Liver (tissue), 9 donors: Measurements from ENCODE around the gene TRMT1. TPM values are rescaled to one million over a fixed set of nuclear protein-coding genes. Genes with fewer than 3 reads are reported as not detected.

Experiments
- DNase-seq: peaks from one replicate; pipeline ENCODE4 v3.0.0-alpha.2; 2017; ENCODE audit warnings: low spot score
- H3K27ac ChIP-seq, 2 donors: one replicate each; pipeline ENCODE4 v1.7.0; 2013; ENCODE audit warnings: inconsistent platforms in 2 of 2, low read length in 2 of 2, control low read depth in 1 of 2, low read depth in 1 of 2, mild to moderate bottlenecking in 1 of 2
- H3K27me3 ChIP-seq, 4 donors: one replicate each; pipeline versions ENCODE4 v1.6.1 to v1.7.0; 2013; ENCODE audit warnings: low read length in 3 of 4, inconsistent platforms in 1 of 4, mild to moderate bottlenecking in 1 of 4, moderate library complexity in 1 of 4; ENCODE audit not compliant: control insufficient read depth in 4 of 4, insufficient read depth in 4 of 4
- H3K36me3 ChIP-seq, 4 donors: one replicate each; pipeline versions ENCODE4 v1.6.1 to v1.7.0; 2013; ENCODE audit warnings: low read length in 3 of 4, mild to moderate bottlenecking in 3 of 4, low read depth in 1 of 4, moderate library complexity in 1 of 4; ENCODE audit not compliant: control insufficient read depth in 4 of 4, insufficient read depth in 3 of 4
- H3K4me1 ChIP-seq, 4 donors: one replicate each; pipeline versions ENCODE4 v1.6.1 to v1.7.0; 2013; ENCODE audit warnings: low read length in 3 of 4, mild to moderate bottlenecking in 3 of 4, moderate library complexity in 1 of 4; ENCODE audit not compliant: control insufficient read depth in 4 of 4, insufficient read depth in 4 of 4
- H3K4me3 ChIP-seq, 3 donors: one replicate each; pipeline versions ENCODE4 v1.6.1 to v1.7.0; 2013; ENCODE audit warnings: low read length in 3 of 3, control low read depth in 1 of 3, low read depth in 1 of 3, mild to moderate bottlenecking in 1 of 3
- H3K9ac ChIP-seq, 2 donors: one replicate each; pipeline ENCODE4 v1.7.0; 2013; ENCODE audit warnings: low read length in 2 of 2, mild to moderate bottlenecking in 2 of 2, moderate library complexity in 2 of 2, control low read depth in 1 of 2, low read depth in 1 of 2
- H3K9me3 ChIP-seq, 4 donors: one replicate each; pipeline versions ENCODE4 v1.6.1 to v1.7.0; 2013; ENCODE audit warnings: low read length in 3 of 4; ENCODE audit not compliant: control insufficient read depth in 4 of 4
- ATF3 ChIP-seq: IDR thresholded peaks from 2 replicates; pipeline ENCODE4 v1.6.1; 2016; ENCODE audit warnings: antibody characterized with exemption
- CTCF ChIP-seq: fragments of 150-350 bp; IDR thresholded peaks from 2 replicates; pipeline ENCODE4 v1.5.1; 2017; ENCODE audit warnings: improper control_type of control experiment, low read depth, low read length; ENCODE audit not compliant: missing input control
- EGR1 ChIP-seq, 2 donors: IDR thresholded peaks; 2 replicates each; pipeline ENCODE4 v1.6.1; 2016 to 2018; ENCODE audit warnings: antibody characterized with exemption in 2 of 2, low read depth in 2 of 2
- FOXA1 ChIP-seq: IDR thresholded peaks from 2 replicates; pipeline ENCODE4 v1.6.1; 2016; ENCODE audit warnings: antibody characterized with exemption
- FOXA2 ChIP-seq: IDR thresholded peaks from 2 replicates; pipeline ENCODE4 v1.6.1; 2016; ENCODE audit warnings: antibody characterized with exemption
- GABPA ChIP-seq, 2 donors: IDR thresholded peaks in 1 of 2; conservative IDR thresholded peaks in 1 of 2; 2 replicates each; pipeline ENCODE4 v1.6.1; 2016; ENCODE audit warnings: antibody characterized with exemption in 2 of 2, mild to moderate bottlenecking in 1 of 2, moderate library complexity in 1 of 2
- HNF4A ChIP-seq, 2 donors: conservative IDR thresholded peaks; 2 replicates each; pipeline ENCODE4 v1.6.1; 2016; ENCODE audit warnings: antibody characterized with exemption in 2 of 2, mild to moderate bottlenecking in 2 of 2
- HNF4G ChIP-seq: IDR thresholded peaks from 2 replicates; pipeline ENCODE4 v1.6.1; 2016; ENCODE audit warnings: antibody characterized with exemption
- JUND ChIP-seq, 2 donors: IDR thresholded peaks; 2 replicates each; pipeline ENCODE4 v1.6.1; 2016; ENCODE audit warnings: antibody characterized with exemption in 2 of 2
- MAX ChIP-seq: IDR thresholded peaks from 2 replicates; pipeline ENCODE4 v1.6.1; 2016; ENCODE audit warnings: antibody characterized with exemption
- NR2F2 ChIP-seq: IDR thresholded peaks from 2 replicates; pipeline ENCODE4 v1.6.1; 2016; ENCODE audit warnings: antibody characterized with exemption
- RAD21 ChIP-seq, 2 donors: IDR thresholded peaks; 2 replicates each; pipeline ENCODE4 v1.6.1; 2016; ENCODE audit warnings: antibody characterized with exemption in 2 of 2, mild to moderate bottlenecking in 2 of 2
- RXRA ChIP-seq, 2 donors: IDR thresholded peaks; 2 replicates each; pipeline ENCODE4 v1.6.1; 2017 to 2018; ENCODE audit warnings: antibody characterized with exemption in 2 of 2, mild to moderate bottlenecking in 1 of 2
- SP1 ChIP-seq: IDR thresholded peaks from 2 replicates; pipeline ENCODE4 v1.6.1; 2018; ENCODE audit warnings: antibody characterized with exemption, mild to moderate bottlenecking
- TAF1 ChIP-seq: conservative IDR thresholded peaks from 2 replicates; pipeline ENCODE4 v1.6.1; 2016; ENCODE audit warnings: antibody characterized with exemption, mild to moderate bottlenecking
- YY1 ChIP-seq: IDR thresholded peaks from 2 replicates; pipeline ENCODE4 v1.6.1; 2016; ENCODE audit warnings: antibody characterized with exemption, mild to moderate bottlenecking
- ZBTB33 ChIP-seq: IDR thresholded peaks from 2 replicates; pipeline ENCODE4 v1.6.1; 2016; ENCODE audit warnings: antibody characterized with exemption
- WGBS: extraction: QIAGEN DNeasy Blood & Tissue Kit; methylation state at CpG from one replicate; pipeline ENCODE4 v1.1.7; 2013; 5-methylcytosine and 5-hydroxymethylcytosine counted together
- polyA plus RNA-seq, 2 donors: library from polyadenylated mRNA; stranded (reverse) in 1 of 2; unstranded in 1 of 2; fragments of 200-250 nt in 1 of 2; fragments of >200 nt in 1 of 2; fragmentation: Nextera tagmentation in 1 of 2; extraction: Ambion mirVana in 1 of 2; gene quantifications; one replicate each; pipeline versions ENCODE4 v1.2.1 to v1.2.3, GENCODE V29; 2013 to 2015
- total RNA-seq, 2 donors: library from RNA; depleted of rRNA; stranded (reverse); fragments of >200 nt; gene quantifications; one replicate each; pipeline ENCODE4 v1.2.3, GENCODE V29; 2014
- TF ChIP-seq, protein P1 (sequence below): IDR thresholded peaks from 2 replicates; pipeline ENCODE4 v1.6.1; 2016; ENCODE audit warnings: antibody characterized with exemption, mild to moderate bottlenecking
- donor health status: healthy.
- donor health status: healthy.
- donor health status: healthy.
- donor health status: healthy.
- donor health status: healthy.

TRMT1 gene
- total and polyA plus RNA-seq, 4 donors, result 8.3 to 15.6 (median 11.7) TPM

- peak; percentile 53 to 54 for TF ChIP-seq RXRA (IDR thresholded peaks at IDR 0.05)
- TF ChIP-seq FOXA1, result no peak
- TF ChIP-seq FOXA2, result no peak
- TF ChIP-seq ZBTB33, result no peak
- TF ChIP-seq ATF3, result no peak
- peak; percentile 77 for TF ChIP-seq SP1
- TF ChIP-seq, protein P1, sequence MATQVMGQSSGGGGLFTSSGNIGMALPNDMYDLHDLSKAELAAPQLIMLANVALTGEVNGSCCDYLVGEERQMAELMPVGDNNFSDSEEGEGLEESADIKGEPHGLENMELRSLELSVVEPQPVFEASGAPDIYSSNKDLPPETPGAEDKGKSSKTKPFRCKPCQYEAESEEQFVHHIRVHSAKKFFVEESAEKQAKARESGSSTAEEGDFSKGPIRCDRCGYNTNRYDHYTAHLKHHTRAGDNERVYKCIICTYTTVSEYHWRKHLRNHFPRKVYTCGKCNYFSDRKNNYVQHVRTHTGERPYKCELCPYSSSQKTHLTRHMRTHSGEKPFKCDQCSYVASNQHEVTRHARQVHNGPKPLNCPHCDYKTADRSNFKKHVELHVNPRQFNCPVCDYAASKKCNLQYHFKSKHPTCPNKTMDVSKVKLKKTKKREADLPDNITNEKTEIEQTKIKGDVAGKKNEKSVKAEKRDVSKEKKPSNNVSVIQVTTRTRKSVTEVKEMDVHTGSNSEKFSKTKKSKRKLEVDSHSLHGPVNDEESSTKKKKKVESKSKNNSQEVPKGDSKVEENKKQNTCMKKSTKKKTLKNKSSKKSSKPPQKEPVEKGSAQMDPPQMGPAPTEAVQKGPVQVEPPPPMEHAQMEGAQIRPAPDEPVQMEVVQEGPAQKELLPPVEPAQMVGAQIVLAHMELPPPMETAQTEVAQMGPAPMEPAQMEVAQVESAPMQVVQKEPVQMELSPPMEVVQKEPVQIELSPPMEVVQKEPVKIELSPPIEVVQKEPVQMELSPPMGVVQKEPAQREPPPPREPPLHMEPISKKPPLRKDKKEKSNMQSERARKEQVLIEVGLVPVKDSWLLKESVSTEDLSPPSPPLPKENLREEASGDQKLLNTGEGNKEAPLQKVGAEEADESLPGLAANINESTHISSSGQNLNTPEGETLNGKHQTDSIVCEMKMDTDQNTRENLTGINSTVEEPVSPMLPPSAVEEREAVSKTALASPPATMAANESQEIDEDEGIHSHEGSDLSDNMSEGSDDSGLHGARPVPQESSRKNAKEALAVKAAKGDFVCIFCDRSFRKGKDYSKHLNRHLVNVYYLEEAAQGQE, result peak; percentile 96
- peak; percentile 100 for TF ChIP-seq TAF1
- no peak for TF ChIP-seq MAX
- peak; percentile 38 for TF ChIP-seq NR2F2
- peak; percentile 73 for TF ChIP-seq YY1
- peak; percentile 59 to 73 for TF ChIP-seq EGR1 (IDR thresholded peaks at IDR 0.05; ENCODE audit: low read depth in 2 of 2)
- TF ChIP-seq GABPA (IDR thresholded peaks at IDR 0.05 in 1 of 2, conservative IDR thresholded peaks at IDR 0.05 in 1 of 2), result peak in 1 of 2 donors; percentile 58
- peak in 1 of 2 donors; percentile 70 for TF ChIP-seq JUND (IDR thresholded peaks at IDR 0.05)
- no peak for TF ChIP-seq HNF4G
- TF ChIP-seq HNF4A (conservative IDR thresholded peaks at IDR 0.05), result peak; percentile 4 to 19
- TF ChIP-seq RAD21 (IDR thresholded peaks at IDR 0.05), result peak; percentile 9 to 50
- no peak for TF ChIP-seq CTCF
- peak overlapping the region; percentile 99 to 100 for H3K27ac ChIP-seq
- peaks cover 5 to 28% (median 21%) of the 10 kb centered on the region in 4 donors for H3K4me1 ChIP-seq
- no peaks in the 10 kb centered on the region for H3K36me3 ChIP-seq
- peak overlapping the region; percentile 71 to 97 (median 93) for H3K4me3 ChIP-seq
- no peaks in the 10 kb centered on the region for H3K9me3 ChIP-seq
- H3K9ac ChIP-seq, result peak overlapping the region; percentile 99
- under 1% methylated on average over 59 of the region's 59 CpGs for WGBS
- H3K27me3 ChIP-seq, result no peaks in the 10 kb centered on the region
- DNase-seq, result peak; percentile 99
These were observed 36.5 kb upstream of the TRMT1 start for GRCh38 chr19:13152974-13153568.
